GM18505 (cell line): ENCODE results near the gene RASGRP4.
"Not testable (repeated sequence)": the region's sequence is repeated elsewhere in the genome, so short reads cannot be mapped to it uniquely, and the experiment has no call there.

Experiments
- ATAC-seq: cut with Tn5 transposase; IDR thresholded peaks from one replicate; pipeline ENCODE4 v1.9.1; 2021; ENCODE audit not compliant: unreplicated experiment
- POLR2A ChIP-seq: IDR thresholded peaks from 4 replicates; pipeline ENCODE4 v1.6.1; 2011; ENCODE audit warnings: borderline replicate concordance; ENCODE audit not compliant: insufficient read depth, insufficient read length; ENCODE audit errors: extremely low read depth

Gene RASGRP4

GRCh38 chr19:38374332-38375097, 51.5 kb downstream of the RASGRP4 start, which contains the start of gene PSMD8:
PSMD8 (plus strand) TSS chr19:38374571; CDS start chr19:38374602, 31 bp downstream.
- peak; percentile 98 for TF ChIP-seq POLR2A

GRCh38 chr19:38373907-38374331, 52.1 kb downstream of the RASGRP4 start:
- no peak for TF ChIP-seq POLR2A

More at GRCh38 chr19:38374332-38375097, 51.5 kb downstream of the RASGRP4 start, which contains the start of gene PSMD8:
- peak; percentile 95 for ATAC-seq

GRCh38 chr19:38371081-38371480, 54.9 kb downstream of the RASGRP4 start:
- no peak for ATAC-seq
- TF ChIP-seq POLR2A: no peak

More at GRCh38 chr19:38373907-38374331, 52.1 kb downstream of the RASGRP4 start:
- ATAC-seq: no peak

DNA sequence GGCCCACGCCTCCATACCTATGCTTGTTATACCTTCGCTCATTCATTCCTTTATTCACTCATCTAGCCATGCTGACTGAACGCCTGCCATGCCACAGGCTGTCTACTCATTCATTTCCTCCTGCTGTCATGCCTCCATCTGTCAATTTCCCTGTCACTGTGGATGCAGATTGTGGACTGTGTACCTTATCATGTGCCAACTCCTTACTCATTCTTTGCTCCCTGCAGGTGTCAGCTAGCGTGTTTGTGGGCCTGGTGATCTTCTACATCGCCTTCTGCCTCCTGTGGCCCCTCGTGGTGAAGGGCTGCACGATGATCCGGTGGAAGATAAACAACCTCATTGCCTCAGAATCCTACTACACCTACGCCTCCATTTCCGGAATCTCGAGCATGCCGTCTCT, 55.7 kb downstream of the RASGRP4 start:
- TF ChIP-seq POLR2A: no peak
- no peak for ATAC-seq

DNA sequence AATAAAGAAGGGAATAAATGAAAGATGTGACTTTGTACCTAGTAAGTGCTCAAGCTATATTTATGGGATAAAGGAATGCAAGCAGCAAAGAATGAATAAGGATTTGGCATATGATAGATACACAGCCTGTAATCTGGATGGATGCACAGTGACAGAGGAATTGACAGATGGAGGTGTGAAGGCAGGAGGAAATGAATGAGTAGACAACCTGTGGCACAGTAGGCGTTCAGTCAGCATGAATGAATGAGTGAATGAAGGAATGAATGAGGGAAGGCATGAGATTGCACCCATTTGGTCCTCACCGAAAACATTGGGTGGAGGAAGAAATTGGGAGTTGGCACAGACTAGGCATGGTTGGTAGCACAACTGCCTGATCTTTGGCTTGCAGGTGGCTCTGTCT, 56.4 kb downstream of the RASGRP4 start:
- ATAC-seq: no peak
- TF ChIP-seq POLR2A: no peak

DNA sequence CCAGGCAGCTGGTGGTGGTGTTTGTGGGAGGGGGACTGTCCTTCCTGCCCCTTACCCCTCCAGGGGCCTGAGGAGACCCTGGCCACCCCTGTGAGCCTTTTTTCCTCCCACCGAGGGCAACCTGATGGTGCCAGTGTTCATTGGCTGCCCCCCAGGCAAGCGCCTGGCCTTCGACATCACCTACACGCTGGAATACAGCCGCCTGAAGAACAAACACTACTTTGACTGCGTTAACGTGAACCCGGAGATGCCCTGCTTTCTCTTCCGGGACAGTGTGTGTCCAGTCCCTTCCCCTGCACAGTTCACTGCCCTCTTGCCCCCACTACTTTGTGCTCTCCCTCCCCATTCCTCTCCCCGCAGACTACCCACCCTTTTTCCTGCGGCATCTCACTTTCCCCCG, 59.0 kb downstream of the RASGRP4 start:
- ATAC-seq: no peak

DNA sequence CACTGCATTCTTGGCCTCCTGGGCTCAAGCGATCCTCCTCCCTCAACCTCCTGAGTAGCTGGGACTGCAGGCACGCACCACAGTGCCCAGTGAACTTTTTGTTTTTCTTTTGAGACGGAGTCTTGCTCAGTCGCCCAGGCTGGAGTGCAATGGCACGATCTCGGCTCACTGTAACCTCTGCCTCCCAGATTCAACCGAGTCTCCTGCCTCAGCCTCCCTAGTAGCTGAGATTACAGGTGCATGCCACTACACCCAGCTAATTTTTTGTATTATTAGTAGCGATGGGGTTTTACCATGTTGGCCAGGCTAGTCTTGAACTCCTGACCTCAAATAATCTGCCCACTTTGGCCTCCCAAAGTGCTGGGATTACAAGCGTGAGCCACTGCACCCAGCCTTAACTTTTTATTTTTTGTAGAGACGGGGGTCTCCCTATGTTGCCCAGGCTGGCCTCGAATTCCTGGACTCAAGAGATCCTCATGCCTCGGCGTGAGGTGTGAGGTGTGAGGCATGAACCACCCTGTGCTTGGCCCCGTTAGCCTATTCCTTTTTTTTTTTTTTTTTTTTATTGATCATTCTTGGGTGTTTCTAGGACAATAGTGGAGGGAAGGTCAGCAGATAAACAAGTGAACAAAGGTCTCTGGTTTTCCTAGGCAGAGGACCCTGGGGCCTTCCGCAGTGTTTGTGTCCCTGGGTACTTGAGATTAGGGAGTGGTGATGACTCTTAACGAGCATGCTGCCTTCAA, 62.9 kb downstream of the RASGRP4 start:
- not testable (repeated sequence) for ATAC-seq

More for the DNA sequence above, 59.0 kb downstream of the RASGRP4 start:
- no peak for TF ChIP-seq POLR2A

GRCh38 chr19:38362076-38362945, 63.7 kb downstream of the RASGRP4 start:
- TF ChIP-seq POLR2A: peak; percentile 26
- ATAC-seq: peak; percentile 27

DNA sequence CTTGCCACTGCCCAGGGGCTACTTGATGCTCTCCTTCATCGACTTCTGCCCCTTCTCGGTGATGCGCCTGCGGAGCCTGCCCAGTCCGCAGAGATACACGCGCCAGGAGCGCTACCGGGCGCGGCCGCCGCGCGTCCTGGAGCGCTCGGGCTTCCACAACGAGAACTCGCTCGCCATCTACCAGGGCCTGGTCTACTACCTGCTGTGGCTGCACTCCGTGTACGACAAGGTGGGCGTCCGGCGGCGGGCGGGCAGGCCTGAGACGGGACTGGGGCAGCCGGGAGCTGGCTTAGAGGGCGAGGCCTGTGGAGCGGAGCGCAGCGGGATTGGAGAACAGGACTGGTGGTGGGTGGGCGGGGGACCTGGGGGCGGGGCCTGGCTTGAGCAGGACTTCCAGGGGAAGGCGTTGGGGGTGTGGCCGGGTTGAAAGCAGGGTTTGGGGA, 64.4 kb downstream of the RASGRP4 start:
- no peak for TF ChIP-seq POLR2A
- ATAC-seq: peak; percentile 49

GRCh38 chr19:38360839-38361631, 65.0 kb downstream of the RASGRP4 start:
- ATAC-seq: no peak
- TF ChIP-seq POLR2A: no peak

GRCh38 chr19:38360351-38360750, 65.7 kb downstream of the RASGRP4 start:
- no peak for TF ChIP-seq POLR2A
- no peak for ATAC-seq
